Endothelial cell (in vitro differentiated cells): Measurements from ENCODE around the gene RABEP2. TPM values are rescaled to one million over a fixed set of nuclear protein-coding genes. Genes with fewer than 3 reads are reported as not detected.

Experiments
- DNase-seq: peaks from one replicate; pipeline ENCODE4 v3.0.0; 2021; ENCODE audit warnings: low spot score
- H3K27ac Mint-ChIP-seq: one replicate; pipeline ENCODE4 v1.8.0; 2021; ENCODE audit warnings: mixed read lengths, inconsistent platforms; ENCODE audit not compliant: unreplicated experiment
- H3K27me3 Mint-ChIP-seq: one replicate; pipeline ENCODE4 v1.8.0; 2021; ENCODE audit warnings: mild to moderate bottlenecking, moderate library complexity, mixed read lengths, inconsistent platforms; ENCODE audit not compliant: unreplicated experiment
- H3K36me3 Mint-ChIP-seq: one replicate; pipeline ENCODE4 v1.8.0; 2021; ENCODE audit warnings: mild to moderate bottlenecking, low read depth, mixed read lengths, inconsistent platforms; ENCODE audit not compliant: unreplicated experiment
- H3K4me1 Mint-ChIP-seq: one replicate; pipeline ENCODE4 v1.8.0; 2021; ENCODE audit warnings: mild to moderate bottlenecking, mixed read lengths, inconsistent platforms; ENCODE audit not compliant: unreplicated experiment
- H3K4me3 Mint-ChIP-seq: one replicate; pipeline ENCODE4 v1.8.0; 2021; ENCODE audit warnings: mild to moderate bottlenecking, mixed read lengths, inconsistent platforms; ENCODE audit not compliant: unreplicated experiment
- H3K9me3 Mint-ChIP-seq: one replicate; pipeline ENCODE4 v1.8.0; 2021; ENCODE audit warnings: mixed read lengths, inconsistent platforms; ENCODE audit not compliant: unreplicated experiment
- total RNA-seq: library from RNA; stranded (reverse); fragmentation: NEBNext Ultra II Directional; extraction: Animal tissue kit (Norgen Biotek cat#: 25700); gene quantifications from one replicate; pipeline ENCODE4 v1.2.1, GENCODE V29; 2021; ENCODE audit not compliant: unreplicated experiment
- TF ChIP-seq, protein P1 (sequence below): fragments of 200-600 bp; sonication (generic); IDR thresholded peaks from one replicate; pipeline ENCODE4 v1.5.0; 2021; ENCODE audit warnings: antibody characterized with exemption; ENCODE audit not compliant: unreplicated experiment

Gene RABEP2
- total RNA-seq, 1 donor from 2014 or later, result 16.0 TPM

DNA sequence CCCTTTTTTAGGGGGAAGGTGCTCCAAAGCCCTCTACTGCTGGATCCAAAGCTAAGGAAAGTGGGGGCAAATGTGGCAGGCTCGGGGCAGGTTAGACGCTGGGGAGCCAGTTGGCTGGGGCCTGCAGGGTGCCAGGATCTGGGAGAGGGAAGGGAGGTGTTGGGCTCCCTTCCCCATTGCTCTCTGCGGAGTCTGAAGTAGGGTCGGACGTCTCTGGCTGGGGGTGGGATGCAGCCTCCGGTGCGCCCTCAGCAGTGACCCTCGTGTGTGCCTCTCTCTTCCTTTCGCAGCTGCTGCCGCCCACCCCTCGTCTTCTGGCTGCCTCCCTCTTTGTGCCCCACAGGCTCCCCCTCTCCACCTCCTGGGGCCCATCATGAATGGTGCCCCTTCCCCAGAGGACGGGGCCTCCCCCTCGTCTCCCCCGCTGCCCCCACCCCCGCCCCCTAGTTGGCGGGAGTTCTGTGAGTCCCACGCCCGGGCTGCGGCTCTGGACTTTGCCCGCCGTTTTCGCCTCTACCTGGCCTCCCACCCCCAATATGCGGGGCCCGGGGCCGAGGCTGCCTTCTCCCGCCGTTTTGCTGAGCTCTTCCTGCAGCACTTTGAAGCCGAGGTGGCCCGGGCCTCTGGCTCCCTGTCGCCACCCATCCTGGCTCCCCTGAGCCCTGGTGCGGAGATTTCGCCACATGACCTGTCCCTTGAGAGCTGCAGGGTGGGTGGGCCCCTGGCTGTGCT, 59.1 kb downstream of the RABEP2 start:
- no peak for DNase-seq
- Mint-ChIP-seq H3K4me1 (peaks cover 8% of the 10 kb centered on the region), H3K4me3 (peak overlapping the region; percentile 77), H3K27me3 (peaks cover 4% of the 10 kb centered on the region), H3K27ac (no peak overlapping the region), H3K36me3 (peaks cover 10% of the 10 kb centered on the region), H3K9me3 (no peaks in the 10 kb centered on the region)
- TF ChIP-seq, protein P1, sequence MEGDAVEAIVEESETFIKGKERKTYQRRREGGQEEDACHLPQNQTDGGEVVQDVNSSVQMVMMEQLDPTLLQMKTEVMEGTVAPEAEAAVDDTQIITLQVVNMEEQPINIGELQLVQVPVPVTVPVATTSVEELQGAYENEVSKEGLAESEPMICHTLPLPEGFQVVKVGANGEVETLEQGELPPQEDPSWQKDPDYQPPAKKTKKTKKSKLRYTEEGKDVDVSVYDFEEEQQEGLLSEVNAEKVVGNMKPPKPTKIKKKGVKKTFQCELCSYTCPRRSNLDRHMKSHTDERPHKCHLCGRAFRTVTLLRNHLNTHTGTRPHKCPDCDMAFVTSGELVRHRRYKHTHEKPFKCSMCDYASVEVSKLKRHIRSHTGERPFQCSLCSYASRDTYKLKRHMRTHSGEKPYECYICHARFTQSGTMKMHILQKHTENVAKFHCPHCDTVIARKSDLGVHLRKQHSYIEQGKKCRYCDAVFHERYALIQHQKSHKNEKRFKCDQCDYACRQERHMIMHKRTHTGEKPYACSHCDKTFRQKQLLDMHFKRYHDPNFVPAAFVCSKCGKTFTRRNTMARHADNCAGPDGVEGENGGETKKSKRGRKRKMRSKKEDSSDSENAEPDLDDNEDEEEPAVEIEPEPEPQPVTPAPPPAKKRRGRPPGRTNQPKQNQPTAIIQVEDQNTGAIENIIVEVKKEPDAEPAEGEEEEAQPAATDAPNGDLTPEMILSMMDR, result no peak

DNA sequence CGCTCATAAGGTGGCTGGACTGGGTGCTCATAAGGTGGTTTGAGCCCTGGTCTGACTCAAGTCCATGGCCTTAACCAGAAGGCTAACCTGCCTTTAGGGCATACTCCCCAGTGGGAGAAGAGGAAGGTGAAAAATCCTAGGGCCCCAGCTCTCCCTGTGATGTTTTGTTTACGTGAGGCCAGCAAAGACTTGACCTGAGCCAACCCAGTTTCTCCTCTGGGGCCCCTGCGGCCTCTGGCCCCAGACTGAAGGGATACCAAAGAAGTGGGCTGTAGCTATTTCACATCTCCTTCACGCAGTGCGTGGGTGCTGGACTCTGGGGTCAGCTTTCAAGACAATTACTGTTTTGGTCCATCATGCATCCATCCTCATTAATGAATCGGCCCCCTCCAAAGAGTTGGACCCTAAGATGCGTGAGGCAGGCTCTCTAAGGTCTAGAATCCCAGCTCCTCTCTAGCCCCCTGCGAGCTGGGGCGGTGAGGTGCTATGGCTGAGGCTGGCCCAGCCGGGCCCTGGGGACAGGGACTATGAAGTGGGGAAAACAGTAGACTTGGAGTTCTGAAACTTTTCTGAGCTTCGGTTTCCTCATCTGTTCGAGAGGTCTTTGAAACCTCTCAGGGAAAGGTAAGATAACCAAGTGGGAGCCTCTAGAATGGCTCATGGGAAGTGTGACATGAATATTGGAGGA, 59.9 kb downstream of the RABEP2 start:
- peak overlapping the region; percentile 32 for H3K27ac Mint-ChIP-seq
- no peaks in the 10 kb centered on the region for H3K9me3 Mint-ChIP-seq
- H3K4me1 Mint-ChIP-seq, result peaks cover 8% of the 10 kb centered on the region
- H3K36me3 Mint-ChIP-seq, result peaks cover 10% of the 10 kb centered on the region
- peaks cover 4% of the 10 kb centered on the region for H3K27me3 Mint-ChIP-seq
- no peak for DNase-seq
- TF ChIP-seq, protein P1, result no peak
- H3K4me3 Mint-ChIP-seq, result peak overlapping the region; percentile 97

DNA sequence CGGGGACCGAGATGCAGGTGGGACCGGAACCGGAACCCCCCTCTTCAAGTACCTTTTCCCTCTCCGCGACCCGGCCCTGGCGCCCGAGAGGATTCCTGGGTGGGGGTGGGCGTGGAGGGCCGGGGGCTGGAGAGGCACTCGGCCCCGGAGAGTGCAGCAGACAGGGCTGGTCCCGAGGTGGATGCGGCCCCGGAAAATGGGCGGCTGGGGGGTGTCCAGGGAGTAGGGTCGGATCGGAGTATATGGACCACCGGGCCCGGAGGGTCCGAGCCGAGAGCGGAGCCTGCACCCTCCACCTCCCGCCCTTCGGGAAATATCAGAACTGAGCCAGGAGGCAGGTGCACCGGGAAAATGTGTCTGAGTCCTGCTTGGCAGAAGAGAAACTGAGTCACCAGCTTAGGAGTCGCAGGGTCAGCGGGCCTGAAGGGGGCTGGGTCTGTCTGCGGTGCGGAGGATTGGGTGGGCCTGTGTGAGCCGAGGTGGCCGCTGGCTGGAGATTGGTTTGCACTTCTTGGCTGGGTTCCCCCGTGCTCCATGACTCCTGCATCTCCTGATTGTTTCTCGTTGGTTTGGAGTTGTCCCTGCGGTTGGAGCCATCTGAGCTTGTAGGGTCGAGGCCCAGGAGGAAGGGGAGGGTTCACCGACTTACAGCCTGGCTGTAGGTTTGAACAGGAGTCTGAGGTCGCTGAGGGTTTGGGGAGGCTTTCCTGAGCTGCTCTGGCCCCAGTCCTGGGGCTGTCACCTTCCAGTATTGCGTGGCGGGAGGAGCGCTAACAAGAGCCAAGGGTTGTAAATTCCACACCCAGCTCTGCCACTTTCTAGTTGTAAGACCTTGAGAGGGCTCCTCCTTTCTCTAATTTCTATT, 60.9 kb downstream of the RABEP2 start:
- Mint-ChIP-seq H3K4me3 (peak overlapping the region; percentile 97), H3K27ac (peak overlapping the region; percentile 32), H3K27me3 (peaks cover 4% of the 10 kb centered on the region), H3K36me3 (peaks cover 5% of the 10 kb centered on the region), H3K4me1 (peaks cover 8% of the 10 kb centered on the region), H3K9me3 (no peaks in the 10 kb centered on the region)
- TF ChIP-seq, protein P1, result no peak
- peak; percentile 30 for DNase-seq

DNA sequence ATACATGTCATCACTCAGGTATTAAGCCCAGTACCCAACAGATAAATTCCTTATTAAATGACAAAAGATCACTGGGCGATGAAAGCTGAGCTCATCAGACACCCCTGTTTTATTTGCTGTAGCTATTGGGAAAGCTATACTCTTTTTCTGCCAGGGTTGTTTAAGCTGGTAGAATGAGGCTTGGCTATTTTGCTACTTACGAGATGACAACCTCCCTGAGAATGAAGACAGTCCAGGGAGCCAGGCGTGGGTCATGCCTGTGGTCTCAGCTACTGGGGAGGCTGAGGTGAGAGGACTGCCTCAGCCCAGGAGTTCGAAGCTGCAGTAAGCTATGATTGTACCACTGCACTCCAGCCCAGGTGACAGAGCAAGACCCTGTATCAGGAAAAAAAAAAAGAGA, 65.7 kb downstream of the RABEP2 start:
- TF ChIP-seq, protein P1, result no peak
- Mint-ChIP-seq H3K36me3 (no peaks in the 10 kb centered on the region), H3K4me3 (no peak overlapping the region), H3K27me3 (no peaks in the 10 kb centered on the region), H3K9me3 (no peaks in the 10 kb centered on the region), H3K27ac (no peak overlapping the region), H3K4me1 (peaks cover 4% of the 10 kb centered on the region)
- no peak for DNase-seq
